ENCODE measurements around the gene DUSP22. TPM values are rescaled to one million over a fixed set of nuclear protein-coding genes. Genes with fewer than 3 reads are reported as not detected.

Gene DUSP22
- total and polyA plus RNA-seq, 9 of the 15 experiments (the other 6 are each of a cell fraction or from before 2014, with no cell fraction given) = 9.3 to 19.4 (median 11.8) TPM

DNA sequence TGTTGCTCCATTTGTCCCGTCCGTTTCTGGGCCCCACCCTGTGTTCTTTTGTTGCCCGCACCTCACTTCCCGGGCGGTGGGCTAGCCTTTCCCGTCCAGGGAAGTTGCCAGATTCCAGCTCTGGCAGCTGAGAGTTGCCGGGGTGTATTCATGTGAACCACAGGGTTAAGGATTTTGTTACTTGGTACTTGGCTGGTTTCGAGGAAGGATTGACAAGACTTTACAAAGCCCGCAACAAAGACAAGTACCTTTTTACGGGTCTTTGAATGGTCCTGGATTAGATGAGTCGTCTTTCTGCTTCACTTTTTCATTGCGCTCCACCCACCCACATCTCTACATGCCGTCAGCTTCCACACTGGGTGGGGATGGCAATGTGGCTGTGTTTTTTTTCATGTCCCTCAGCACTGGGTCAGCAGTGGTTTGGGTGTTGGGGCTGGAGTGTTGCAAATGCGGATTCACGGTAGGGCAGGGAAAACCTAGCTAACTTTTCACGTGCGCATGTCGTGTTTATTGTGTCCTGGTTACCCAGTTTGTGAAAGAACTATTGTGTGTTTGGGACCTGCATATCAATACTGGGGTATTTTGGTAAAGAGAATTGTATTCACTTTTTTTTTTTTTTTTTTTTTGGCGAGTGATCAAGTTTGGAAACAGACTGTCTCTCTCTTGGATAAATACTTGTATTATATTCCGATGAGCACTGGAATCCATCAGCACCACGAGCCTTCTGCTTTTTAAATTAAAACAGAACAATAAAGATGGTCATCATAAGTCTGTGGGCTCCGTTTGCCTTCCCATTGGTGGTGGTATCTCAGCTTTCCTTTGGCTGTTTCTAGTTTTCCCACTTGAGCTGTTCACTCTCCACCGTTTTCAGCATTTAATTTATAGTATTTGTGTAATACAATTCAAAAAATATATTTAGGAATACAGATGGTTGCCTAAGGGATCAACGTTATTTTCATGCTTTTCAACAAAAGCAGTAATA is 1.2 kb downstream of the DUSP22 start (continued):
- TF ChIP-seq SNRNP70 (optimal IDR thresholded peaks at IDR 0.05; ENCODE audit: low read depth, low read length) (no peak), CBFA2T2 (conservative IDR thresholded peaks at IDR 0.05) (no peak), TAF1 (IDR thresholded peaks at IDR 0.05; ENCODE audit: control insufficient read depth, extremely low read depth, insufficient read depth, low read length, severe bottlenecking) (no peak), CEBPG (CRISPR knock-in tag; IDR thresholded peaks at IDR 0.05) (0 out of 2 replicates have a peak, but pooled peaks have one; percentile 13), CEBPG (tag; conservative IDR thresholded peaks at IDR 0.05 in 1 of 2, IDR thresholded peaks at IDR 0.05 in 1 of 2) (no peak), TEAD2 (tag; IDR thresholded peaks at IDR 0.05) (no peak), TCF15 (CRISPR knock-in tag; IDR thresholded peaks at IDR 0.05) (no peak), TARDBP (IDR thresholded peaks at IDR 0.05) (0 out of 2 replicates have a peak, but pooled peaks have one; percentile 37), PCBP1 (IDR thresholded peaks at IDR 0.05; ENCODE audit: low read depth, low read length, poor library complexity, severe bottlenecking) (no peak), CHAMP1 (IDR thresholded peaks at IDR 0.05) (no peak), FOXM1 (IDR thresholded peaks at IDR 0.05; ENCODE audit: low read depth) (no peak), FOXM1 (CRISPR knock-in tag; IDR thresholded peaks at IDR 0.05; ENCODE audit: low read depth) (no peak), HLTF (IDR thresholded peaks at IDR 0.05) (no peak), EGR1 (conservative IDR thresholded peaks at IDR 0.05) (0 out of 2 replicates have a peak, but pooled peaks have one; percentile 13), PHF21A (IDR thresholded peaks at IDR 0.05; ENCODE audit: borderline replicate concordance, low read depth) (peak; percentile 54; the same call in 1 of the 2 replicates), POU5F1 (IDR thresholded peaks at IDR 0.05; ENCODE audit: borderline replicate concordance, low read depth, low read length, partially characterized antibody) (no peak), EHMT2 (IDR thresholded peaks at IDR 0.05) (no peak), CBX3 (IDR thresholded peaks at IDR 0.05; ENCODE audit: borderline replicate concordance in 1 of 2, low read length in 2 of 2) (no peak), USF1 (CRISPR knock-in tag; IDR thresholded peaks at IDR 0.05) (0 out of 2 replicates have a peak, but pooled peaks have one; percentile 12), HDAC1 (IDR thresholded peaks at IDR 0.05) (no peak), ADNP (tag; IDR thresholded peaks at IDR 0.05) (no peak), STAT5A (IDR thresholded peaks at IDR 0.05; ENCODE audit: borderline replicate concordance, low read length) (no peak), KDM1A (IDR thresholded peaks at IDR 0.05) (no peak)
- TF ChIP-seq, protein P1, sequence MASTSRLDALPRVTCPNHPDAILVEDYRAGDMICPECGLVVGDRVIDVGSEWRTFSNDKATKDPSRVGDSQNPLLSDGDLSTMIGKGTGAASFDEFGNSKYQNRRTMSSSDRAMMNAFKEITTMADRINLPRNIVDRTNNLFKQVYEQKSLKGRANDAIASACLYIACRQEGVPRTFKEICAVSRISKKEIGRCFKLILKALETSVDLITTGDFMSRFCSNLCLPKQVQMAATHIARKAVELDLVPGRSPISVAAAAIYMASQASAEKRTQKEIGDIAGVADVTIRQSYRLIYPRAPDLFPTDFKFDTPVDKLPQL (IDR thresholded peaks at IDR 0.05; ENCODE audit: extremely low read depth, insufficient read length) = no peak
